H1 (cell line): ENCODE data around the gene NDUFS5. TPM values are rescaled to one million over a fixed set of nuclear protein-coding genes. Genes with fewer than 3 reads are reported as not detected.

Experiments used
- ASH2L ChIP-seq: fragments of 200-600, 300-600 bp; sonication (generic); IDR thresholded peaks from one replicate; pipeline ENCODE4 v1.7.1; 2017; ENCODE audit warnings: low read length
- CHD7 ChIP-seq: fragments of 300-600 bp; sonication (generic); IDR thresholded peaks from 2 replicates; pipeline ENCODE4 v1.7.1; 2012; ENCODE audit warnings: low read length, moderate library complexity, mild to moderate bottlenecking, inconsistent platforms; ENCODE audit not compliant: insufficient replicate concordance
- CREB1 ChIP-seq: IDR thresholded peaks from 2 replicates; pipeline ENCODE4 v1.6.1; 2012; ENCODE audit warnings: inconsistent platforms
- CTBP2 ChIP-seq: IDR thresholded peaks from 2 replicates; pipeline ENCODE4 v1.7.0; 2011; ENCODE audit warnings: borderline replicate concordance, mild to moderate bottlenecking, moderate library complexity, mixed read lengths, low read length; ENCODE audit not compliant: insufficient read depth, insufficient read length
- KDM5A ChIP-seq: fragments of 200-600 bp; IDR thresholded peaks from 2 replicates; pipeline ENCODE4 v1.7.1; 2012; ENCODE audit warnings: mild to moderate bottlenecking, low read length, inconsistent platforms, mixed read lengths
- MAX ChIP-seq: IDR thresholded peaks from 2 replicates; pipeline ENCODE4 v1.6.1; 2012; ENCODE audit warnings: inconsistent platforms
- NRF1 ChIP-seq: IDR thresholded peaks from 2 replicates; pipeline ENCODE4 v1.6.1; 2011; ENCODE audit warnings: mild to moderate bottlenecking, low read depth, low read length, improper control_type of control experiment
- POU5F1 ChIP-seq: IDR thresholded peaks from 2 replicates; pipeline ENCODE4 v1.6.1; 2011; ENCODE audit warnings: low read depth, mild to moderate bottlenecking, low read length, moderate library complexity
- TCF12 ChIP-seq: IDR thresholded peaks from 2 replicates; pipeline ENCODE4 v1.6.1; 2011; ENCODE audit warnings: low read depth, mild to moderate bottlenecking, low read length
- ZNF274 ChIP-seq: IDR thresholded peaks from 2 replicates; pipeline ENCODE4 v1.7.0; 2012; ENCODE audit warnings: low read length, borderline replicate concordance; ENCODE audit errors: extremely low read depth
- polyA plus RNA-seq, 7 experiments: library from polyadenylated mRNA; depleted of rRNA in 3 of 7; stranded (reverse) in 5 of 7; unstranded in 2 of 7; fragments of >200 nt in 5 of 7; fragments of 200-250 nt in 2 of 7; gene quantifications; 1 replicate in 5 of 7; 2 replicates in 1 of 7; 4 replicates in 1 of 7; pipeline versions ENCODE4 v1.2.1 to v1.2.3, GENCODE V29; 2011 to 2013; ENCODE audit warnings: missing spikeins in 2 of 7, mixed read lengths in 2 of 7
- total RNA-seq: library from RNA; stranded (reverse); fragmentation: NEBNext Ultra II Directional; extraction: Animal tissue kit (Norgen Biotek cat#: 25700); gene quantifications from 2 replicates; pipeline ENCODE4 v1.2.1, GENCODE V29; 2021

Gene NDUFS5
- total and polyA plus RNA-seq, 2 of the 8 experiments (the other 6 are each of a cell fraction or from before 2014, with no cell fraction given) = 435 to 835 TPM

- TF ChIP-seq CREB1 = peak; percentile 94
- TF ChIP-seq CTBP2 = no peak
- peak; percentile 81; the same call in 1 of the 2 replicates for TF ChIP-seq POU5F1
- TF ChIP-seq CHD7 = peak; percentile 59
- TF ChIP-seq KDM5A = no peak
- peak; percentile 82 for TF ChIP-seq MAX
- no peak for TF ChIP-seq ZNF274
- no peak for TF ChIP-seq NRF1
- TF ChIP-seq ASH2L = peak; percentile 78
- peak; percentile 98 for TF ChIP-seq TCF12
Measured at GRCh38 chr1:38990738-38991637, 35.2 kb upstream of the NDUFS5 start, which contains the start of gene AKIRIN1 (continued).
